CD4-positive, alpha-beta T cell treated with Interleukin-17A for 1 hour (primary cell): ENCODE results near the gene LRRC36.
A peak's percentile ranks its signal among the peaks of the same experiment; 100 is the strongest.
"Not testable (repeated sequence)": the region's sequence is repeated elsewhere in the genome, so short reads cannot be mapped to it uniquely, and the experiment has no call there.

Experiments
- DNase-seq: peaks from one replicate; pipeline ENCODE4 v3.0.0-alpha.2; 2020

Gene LRRC36

DNA sequence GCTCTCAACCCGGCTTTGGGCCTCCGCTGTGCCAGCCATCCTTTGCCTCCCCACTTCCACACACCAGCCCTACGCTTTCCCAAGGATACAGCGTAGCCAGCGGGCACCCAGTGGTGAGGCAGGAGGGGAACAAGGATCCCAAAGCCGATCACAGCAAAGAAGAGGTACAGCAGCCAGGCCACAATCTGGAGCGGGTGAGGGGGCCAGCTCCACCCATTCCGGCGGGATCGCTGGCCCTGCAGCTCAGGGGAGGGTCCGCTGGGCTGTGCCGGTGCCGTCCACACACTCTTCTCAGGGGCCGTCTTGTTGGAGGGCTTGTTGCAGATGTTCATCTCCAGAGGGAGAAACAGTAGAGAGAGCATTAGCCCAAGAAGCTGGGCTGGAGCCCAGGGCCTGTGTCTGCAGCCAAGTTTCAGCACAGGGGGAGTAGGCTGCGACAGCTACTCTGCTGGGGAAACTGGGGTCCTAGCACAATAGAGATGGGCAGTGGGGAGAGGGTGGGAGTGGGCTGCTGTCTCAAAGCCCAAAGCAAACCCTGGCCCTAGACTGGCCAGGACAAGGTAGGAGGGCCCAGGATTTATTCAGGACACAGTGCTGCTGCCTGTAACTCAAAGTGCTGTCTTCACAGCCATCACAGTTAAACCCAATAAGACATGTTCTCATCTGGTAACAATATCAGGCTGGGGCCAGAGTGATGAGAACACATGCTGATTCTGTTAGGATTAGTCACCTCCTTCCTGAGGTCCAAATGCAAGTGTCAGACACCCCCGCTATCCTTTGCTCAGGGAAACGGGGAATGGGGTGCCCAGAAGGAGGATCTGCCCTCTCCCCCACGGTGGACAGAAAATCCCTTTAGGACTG lies 79.7 kb downstream of the LRRC36 start:
- no peak for DNase-seq

DNA sequence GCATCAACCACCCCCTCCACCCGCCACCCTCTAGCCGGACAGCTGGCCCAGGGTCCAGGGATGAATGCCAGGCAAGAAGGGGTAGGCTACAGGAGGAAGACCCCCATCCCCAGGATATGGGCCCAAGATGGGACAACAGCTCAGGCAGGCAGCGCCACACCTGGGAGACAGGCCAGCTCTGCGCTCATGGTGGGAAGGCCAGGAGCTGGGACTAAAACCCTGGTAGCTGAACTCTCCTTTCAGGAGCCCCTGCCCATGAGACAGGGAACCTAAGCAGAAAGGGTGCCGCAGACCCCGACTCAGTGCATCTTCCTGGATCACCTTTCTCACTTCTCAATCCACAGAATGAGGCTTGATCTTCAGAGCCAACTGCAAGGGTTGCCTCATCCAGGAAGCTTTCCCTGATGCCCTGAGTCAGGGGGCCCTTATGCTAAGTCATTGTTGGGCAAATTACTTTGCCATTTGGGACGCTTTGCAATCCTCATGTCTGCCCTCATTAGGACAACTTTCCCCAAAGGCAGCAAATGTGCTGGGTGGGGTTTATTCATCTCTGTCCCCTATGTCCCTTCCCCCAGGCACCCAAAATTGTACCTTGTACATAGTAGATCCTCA lies 80.7 kb downstream of the LRRC36 start:
- DNase-seq = no peak

DNA sequence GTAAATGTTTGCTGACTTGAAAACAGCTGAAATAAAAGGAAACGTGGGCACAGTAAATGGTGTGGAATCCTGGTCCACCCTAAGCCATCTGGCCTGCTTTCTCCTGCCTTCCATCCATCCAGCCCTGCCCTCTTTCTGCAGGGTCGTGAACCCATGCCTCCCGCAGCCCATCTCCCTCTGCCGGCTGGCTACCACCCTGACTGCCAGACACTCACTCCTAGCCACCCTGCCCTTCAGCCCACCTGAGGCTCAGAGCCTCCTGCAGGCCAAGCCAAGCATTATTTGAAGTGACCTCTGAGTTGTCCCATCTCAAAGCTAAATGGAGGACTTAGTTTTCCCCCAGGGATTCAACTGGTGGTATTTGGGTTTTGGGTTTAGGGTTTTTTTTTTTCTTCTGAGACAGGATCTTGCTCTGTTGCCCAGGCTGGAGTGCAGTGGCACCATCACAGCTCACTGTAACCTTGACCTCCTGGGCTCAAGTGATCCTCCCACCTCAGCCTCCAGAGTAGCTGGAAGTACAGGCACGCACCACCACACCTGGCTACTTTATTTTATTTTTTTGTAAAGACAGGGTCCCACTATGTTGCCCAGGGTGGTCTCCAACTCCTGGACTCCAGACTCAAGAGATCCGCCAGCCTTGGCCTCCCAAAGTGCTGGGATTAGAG lies 81.3 kb downstream of the LRRC36 start:
- no peak for DNase-seq

DNA sequence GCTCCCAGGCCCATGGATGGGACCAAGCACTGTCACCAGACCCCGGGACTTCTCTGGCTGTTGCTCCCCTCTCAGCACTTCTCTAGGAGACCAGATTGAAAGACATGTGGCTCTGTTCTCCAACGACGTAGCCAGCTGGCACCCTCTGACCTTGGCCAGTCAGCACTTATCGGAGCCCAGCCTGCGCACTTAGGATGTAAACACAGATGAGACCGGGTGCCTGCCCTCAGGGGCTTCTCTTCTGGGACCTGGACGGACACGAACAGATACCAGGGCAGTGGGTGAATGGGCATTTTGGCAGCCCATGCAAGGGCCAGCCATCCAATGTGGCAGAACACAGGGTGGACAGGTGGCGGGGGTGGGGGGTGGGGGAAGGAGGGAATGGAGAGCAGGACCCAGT lies 83.0 kb downstream of the LRRC36 start:
- no peak for DNase-seq

DNA sequence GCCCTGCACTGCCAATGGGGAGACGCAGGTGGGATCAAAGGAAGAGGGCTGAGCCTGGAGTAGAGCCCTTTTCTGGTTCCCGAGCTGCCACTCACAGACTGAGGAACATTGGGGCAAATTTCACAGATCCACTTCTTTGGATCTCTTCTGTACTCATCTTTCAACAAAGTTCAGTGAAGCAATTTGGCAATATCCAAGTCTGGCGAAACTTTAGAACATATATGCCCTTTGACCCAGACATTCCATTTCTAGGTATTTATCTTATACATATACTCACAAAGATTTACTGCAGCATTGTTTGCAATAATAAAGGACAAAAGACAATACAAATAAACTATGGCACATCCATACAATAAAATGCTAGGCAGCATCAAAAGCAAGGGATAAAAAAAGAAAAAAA lies 84.7 kb downstream of the LRRC36 start:
- no peak for DNase-seq

GRCh38 chr16:67412294-67412693 lies 85.7 kb downstream of the LRRC36 start:
- DNase-seq = no peak

GRCh38 chr16:67413978-67414911 lies 87.6 kb downstream of the LRRC36 start:
- no peak for DNase-seq

DNA sequence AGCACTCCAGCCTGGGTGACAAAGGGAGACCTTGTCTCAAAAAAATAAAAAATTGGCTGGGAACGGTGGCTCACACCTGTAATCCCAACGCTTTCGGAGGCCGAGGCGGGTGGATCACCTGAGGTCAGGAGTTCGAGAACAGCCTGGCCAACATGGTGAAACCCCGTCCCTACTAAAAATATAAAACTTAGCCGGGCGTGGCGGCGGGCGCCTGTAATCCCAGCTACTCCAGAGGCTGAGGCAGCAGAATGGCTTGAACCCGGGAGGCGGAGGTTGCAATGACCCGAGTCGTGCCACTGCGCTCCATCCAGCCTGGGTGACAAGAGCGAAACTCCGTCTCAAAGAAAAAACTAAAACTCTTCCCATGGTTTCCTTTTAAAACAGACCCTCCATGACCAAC lies 88.8 kb downstream of the LRRC36 start:
- not testable (repeated sequence) for DNase-seq

- peak; percentile 37 for DNase-seq
Observed at GRCh38 chr16:67415872-67416793, 89.5 kb downstream of the LRRC36 start, which contains the start of gene ZDHHC1. Gene ZDHHC1 (minus strand): TSS chr16:67416477. CDS start chr16:67407775, 8,702 bp downstream.

DNA sequence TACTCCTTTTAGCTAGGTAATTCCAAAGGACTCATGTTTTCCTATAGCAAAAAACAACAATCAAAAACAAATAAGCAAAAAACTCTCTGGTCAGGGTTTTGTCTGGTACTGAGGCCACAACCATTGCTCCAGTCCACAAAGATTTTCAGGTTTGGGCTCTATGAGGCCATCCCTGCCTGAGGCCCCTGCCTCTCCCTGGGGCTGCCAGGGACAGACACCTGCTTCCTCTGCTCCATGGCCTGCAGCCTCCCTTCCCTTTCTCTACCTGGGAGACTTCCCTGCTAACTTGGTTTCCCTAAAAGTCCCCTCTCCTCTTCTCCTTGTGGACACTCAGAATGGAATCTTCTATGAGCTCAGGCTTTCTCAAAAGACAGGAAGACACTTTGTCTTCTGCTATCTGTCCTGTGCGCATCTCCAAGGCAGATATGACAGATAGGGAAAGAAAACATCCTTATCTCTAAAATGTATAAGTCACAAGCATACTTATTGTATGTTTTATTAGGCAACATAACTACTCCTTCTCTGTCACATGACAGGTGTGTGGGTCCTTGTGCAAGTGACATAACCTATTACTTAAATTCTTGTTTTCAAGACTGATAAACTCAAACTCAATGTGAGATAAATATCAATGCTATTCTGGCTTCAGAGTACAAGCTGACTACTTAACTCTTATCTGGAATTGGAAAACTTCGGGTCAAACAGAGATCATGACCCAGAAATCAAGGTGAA lies 90.9 kb downstream of the LRRC36 start:
- no peak for DNase-seq

- no peak for DNase-seq
Observed at GRCh38 chr16:67419502-67419901, 92.9 kb downstream of the LRRC36 start.

DNA sequence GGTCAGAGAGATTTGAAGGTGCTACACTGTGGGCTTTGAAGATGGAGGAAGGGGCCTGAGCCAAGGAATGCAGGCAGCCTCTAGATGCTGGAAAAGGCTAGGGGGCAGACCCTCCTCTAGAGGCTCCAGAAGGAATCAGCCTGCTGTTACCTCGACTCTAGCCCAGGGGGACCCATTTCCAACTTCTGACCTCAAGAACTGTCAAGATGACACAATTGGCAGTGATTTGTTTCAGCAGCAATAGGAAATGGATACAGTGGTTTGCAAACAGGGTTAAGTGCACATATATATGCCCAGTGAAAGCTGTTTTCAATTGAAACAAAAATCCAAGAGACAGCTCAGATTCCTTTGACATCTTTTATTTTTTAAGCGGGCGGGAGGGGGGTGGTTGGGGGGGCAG lies 93.3 kb downstream of the LRRC36 start:
- DNase-seq = no peak

DNA sequence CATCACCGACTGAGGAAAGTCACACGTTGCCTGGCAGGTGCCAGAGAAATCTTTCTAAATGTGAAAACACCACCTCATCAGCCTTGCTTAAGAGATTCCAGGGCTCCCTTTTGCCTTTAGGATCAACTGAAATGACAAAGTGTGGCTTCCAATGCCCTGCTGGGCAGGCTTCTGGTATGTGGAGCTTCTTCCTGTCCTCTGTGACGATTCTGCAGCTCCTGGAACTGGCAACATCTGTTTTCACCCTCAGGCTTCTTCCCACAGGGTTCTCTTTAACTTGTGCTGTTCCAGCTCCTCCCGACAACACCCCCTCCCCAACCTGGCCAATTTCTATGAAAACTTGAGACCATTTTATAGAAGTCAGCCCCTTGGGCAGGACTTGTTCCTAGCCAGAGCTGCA lies 94.4 kb downstream of the LRRC36 start:
- no peak for DNase-seq

- DNase-seq = no peak
Observed at GRCh38 chr16:67423015-67423414, 96.4 kb downstream of the LRRC36 start.

GRCh38 chr16:67423611-67424260 lies 97.1 kb downstream of the LRRC36 start:
- no peak for DNase-seq

- no peak for DNase-seq
Observed at GRCh38 chr16:67424261-67424615, 97.6 kb downstream of the LRRC36 start.

GRCh38 chr16:67425061-67425460 lies 98.4 kb downstream of the LRRC36 start:
- no peak for DNase-seq

DNA sequence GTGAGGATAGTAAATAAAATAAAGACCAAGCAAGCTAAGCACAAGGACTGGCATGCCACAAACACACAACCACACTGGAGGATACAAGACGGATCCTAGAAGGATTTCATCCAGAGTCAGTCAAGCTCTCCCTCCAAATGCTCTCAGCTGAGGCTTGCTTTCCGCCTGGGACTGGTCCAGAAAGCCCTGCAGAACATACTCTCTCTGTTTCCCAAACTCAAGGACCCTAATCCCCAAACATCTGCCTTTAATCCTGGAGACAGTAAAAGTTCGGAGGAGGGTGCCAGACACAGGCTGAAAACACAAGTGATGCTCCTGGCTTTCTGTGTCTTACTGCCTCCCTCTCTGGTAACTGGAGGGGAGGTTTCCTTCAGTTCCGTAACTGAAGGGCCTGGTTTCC lies 99.0 kb downstream of the LRRC36 start:
- DNase-seq = no peak

DNA sequence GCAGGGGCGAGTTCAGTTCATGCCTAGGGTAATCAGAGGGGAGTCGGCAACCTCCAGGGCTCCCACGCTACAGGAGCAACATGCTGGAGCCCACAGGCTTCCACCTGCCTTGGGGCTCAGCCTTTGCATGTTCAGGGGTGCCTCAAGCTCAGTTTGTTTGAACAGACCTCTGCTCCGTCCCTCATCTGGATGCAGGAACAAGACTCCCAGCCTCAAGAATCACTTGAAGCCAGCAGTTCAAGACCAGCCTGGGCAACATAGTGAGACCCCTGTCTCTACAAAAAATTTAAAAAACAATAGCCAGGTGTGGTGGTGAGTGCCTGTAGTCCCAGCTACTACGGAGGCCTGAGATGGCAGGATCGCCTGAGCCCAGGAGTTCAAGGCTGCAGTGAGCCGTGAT lies 99.4 kb downstream of the LRRC36 start:
- no peak for DNase-seq

- no peak for DNase-seq
Observed at GRCh38 chr16:67426950-67427349, 100.3 kb downstream of the LRRC36 start.
